HCT116 (cell line): ENCODE data around the gene SMARCA2.
"Not testable (repeated sequence)": the region's sequence is repeated elsewhere in the genome, so short reads cannot be mapped to it uniquely, and the experiment has no call there.

Experiments used
- CTCF ChIP-seq, 3 experiments: fragments of 200-600 bp in 1 of 3; sonication (generic) in 1 of 3; IDR thresholded peaks in 2 of 3; conservative IDR thresholded peaks in 1 of 3; 2 replicates each; pipeline ENCODE4 v1.5.1; 2012 to 2017; ENCODE audit warnings: low read depth in 2 of 3, low read length in 2 of 3, antibody characterized with exemption in 1 of 3, borderline replicate concordance in 1 of 3, control low read depth in 1 of 3, mild to moderate bottlenecking in 1 of 3, mixed read lengths in 1 of 3, mixed run types in 1 of 3, moderate library complexity in 1 of 3; ENCODE audit not compliant: insufficient read depth in 1 of 3
- POLR2A ChIP-seq: IDR thresholded peaks from 2 replicates; pipeline ENCODE4 v1.7.0; 2011; ENCODE audit warnings: borderline replicate concordance; ENCODE audit not compliant: insufficient read depth, insufficient read length; ENCODE audit errors: extremely low read depth
- YY1 ChIP-seq: IDR thresholded peaks from 2 replicates; pipeline ENCODE4 v1.6.1; 2011; ENCODE audit warnings: low read length, low read depth, moderate library complexity, mild to moderate bottlenecking; ENCODE audit not compliant: insufficient replicate concordance; ENCODE audit errors: extremely low read depth

- TF ChIP-seq POLR2A, YY1: not testable (repeated sequence)
- TF ChIP-seq CTCF (IDR thresholded peaks at IDR 0.05 in 2 of 3, conservative IDR thresholded peaks at IDR 0.05 in 1 of 3; ENCODE audit: borderline replicate concordance in 1 of 3, insufficient read depth in 1 of 3, low read depth in 2 of 3, low read length in 2 of 3) = peak in 1 of 3 experiments; percentile 31; a peak in 2 of 6 replicates
These were observed 131.6 kb downstream of the SMARCA2 start for GRCh38 chr9:2146700-2147099.
